HG03139 (cell line): ENCODE results near the gene HERC6.
"Not testable (repeated sequence)": the region's sequence is repeated elsewhere in the genome, so short reads cannot be mapped to it uniquely, and the experiment has no call there.

Experiments
- ATAC-seq: cut with Tn5 transposase; IDR thresholded peaks from one replicate; pipeline ENCODE4 v1.9.1; 2021; ENCODE audit not compliant: unreplicated experiment

HERC6 gene

GRCh38 chr4:88443486-88443885, 64.8 kb downstream of the HERC6 start:
- no peak for ATAC-seq

GRCh38 chr4:88445252-88445651, 66.6 kb downstream of the HERC6 start:
- no peak for ATAC-seq

GRCh38 chr4:88446124-88446523, 67.5 kb downstream of the HERC6 start:
- no peak for ATAC-seq

GRCh38 chr4:88447371-88448095, 68.9 kb downstream of the HERC6 start:
- no peak for ATAC-seq

- not testable (repeated sequence) for ATAC-seq
Observed at GRCh38 chr4:88448211-88448765, 69.6 kb downstream of the HERC6 start.

- ATAC-seq, result no peak
Observed at GRCh38 chr4:88448889-88449288, 70.2 kb downstream of the HERC6 start.

GRCh38 chr4:88449290-88449689, 70.6 kb downstream of the HERC6 start:
- ATAC-seq, result no peak

- no peak for ATAC-seq
Observed at GRCh38 chr4:88451205-88451604, 72.6 kb downstream of the HERC6 start.

GRCh38 chr4:88452912-88453311, 74.3 kb downstream of the HERC6 start:
- no peak for ATAC-seq

- ATAC-seq, result peak; percentile 91
Observed at GRCh38 chr4:88456670-88457306, 78.1 kb downstream of the HERC6 start, which contains the start of gene HERC5. HERC5 (plus strand) TSS chr4:88457119; CDS start chr4:88457270, 151 bp downstream.

GRCh38 chr4:88457307-88458103, 78.9 kb downstream of the HERC6 start:
- ATAC-seq, result peak; percentile 45

- ATAC-seq, result no peak
Observed at GRCh38 chr4:88458104-88458740, 79.6 kb downstream of the HERC6 start.

GRCh38 chr4:88465653-88466192, 87.1 kb downstream of the HERC6 start:
- ATAC-seq, result no peak

GRCh38 chr4:88467392-88467791, 88.7 kb downstream of the HERC6 start:
- no peak for ATAC-seq

GRCh38 chr4:88477229-88477860, 98.7 kb downstream of the HERC6 start:
- no peak for ATAC-seq

- ATAC-seq, result no peak
Observed at GRCh38 chr4:88478247-88478646, 99.6 kb downstream of the HERC6 start.

GRCh38 chr4:88481537-88481936, 102.9 kb downstream of the HERC6 start:
- ATAC-seq, result no peak

- no peak for ATAC-seq
Observed at GRCh38 chr4:88489100-88489761, 110.6 kb downstream of the HERC6 start.
